HEK293T (cell line): ENCODE results near the gene EMC10.

Source experiments
- CTCF ChIA-PET: fragments of 350-600 bp; formaldehyde crosslinking; extraction: SDS; loops from one replicate; lab custom pipeline; 2021; ENCODE audit warnings: antibody characterized with exemption, inconsistent platforms; lab: Yijun Ruan, JAX
- POLR2A ChIA-PET: fragments of 350-600 bp; formaldehyde crosslinking; extraction: SDS; loops from one replicate; lab custom pipeline; 2020; ENCODE audit warnings: antibody characterized with exemption, inconsistent platforms; lab: Yijun Ruan, JAX
- DNase-seq: peaks from one replicate; pipeline ENCODE4 v3.0.0; 2012; ENCODE audit warnings: mixed read lengths; ENCODE audit errors: extremely low spot score
- ARNT ChIP-seq: fragments of 450-650 bp; IDR thresholded peaks from 2 replicates; pipeline ENCODE4 v1.6.1; 2017; ENCODE audit warnings: mild to moderate bottlenecking
- BHLHE40 ChIP-seq: fragments of 450-650 bp; IDR thresholded peaks from 2 replicates; pipeline ENCODE4 v1.6.1; 2016; ENCODE audit warnings: mild to moderate bottlenecking, moderate library complexity, borderline replicate concordance
- CTBP1 ChIP-seq: fragments of 450-650 bp; IDR thresholded peaks from 2 replicates; pipeline ENCODE4 v1.6.1; 2016; ENCODE audit warnings: borderline replicate concordance
- ELF4 ChIP-seq: fragments of 450-650 bp; IDR thresholded peaks from 2 replicates; pipeline ENCODE4 v1.6.1; 2017; ENCODE audit warnings: antibody characterized with exemption
- FOXA1 ChIP-seq: fragments of 450-650 bp; IDR thresholded peaks from 2 replicates; pipeline ENCODE4 v1.6.1; 2016; ENCODE audit warnings: mild to moderate bottlenecking
- FOXK2 ChIP-seq: fragments of 450-650 bp; IDR thresholded peaks from 2 replicates; pipeline ENCODE4 v1.6.1; 2016; ENCODE audit warnings: mild to moderate bottlenecking
- FOXM1 ChIP-seq: fragments of 450-650 bp; IDR thresholded peaks from 2 replicates; pipeline ENCODE4 v1.6.1; 2017; ENCODE audit warnings: mild to moderate bottlenecking, borderline replicate concordance
- HDGF ChIP-seq: fragments of 450-650 bp; IDR thresholded peaks from 2 replicates; pipeline ENCODE4 v1.6.1; 2017; ENCODE audit warnings: antibody characterized with exemption, borderline replicate concordance
- L3MBTL2 ChIP-seq: fragments of 450-650 bp; conservative IDR thresholded peaks from 2 replicates; pipeline ENCODE4 v1.6.1; 2016; ENCODE audit warnings: mild to moderate bottlenecking
- LEF1 ChIP-seq: fragments of 450-650 bp; IDR thresholded peaks from 2 replicates; pipeline ENCODE4 v1.6.1; 2017; ENCODE audit warnings: mild to moderate bottlenecking, borderline replicate concordance
- NFRKB ChIP-seq: fragments of 450-650 bp; IDR thresholded peaks from 2 replicates; pipeline ENCODE4 v1.6.1; 2016; ENCODE audit warnings: mild to moderate bottlenecking, moderate library complexity
- SP1 ChIP-seq: fragments of 450-650 bp; IDR thresholded peaks from 2 replicates; pipeline ENCODE4 v1.6.1; 2017
- SUZ12 ChIP-seq: fragments of 450-650 bp; IDR thresholded peaks from 2 replicates; pipeline ENCODE4 v1.6.1; 2016; ENCODE audit warnings: mild to moderate bottlenecking
- TARDBP ChIP-seq: fragments of 450-650 bp; IDR thresholded peaks from 2 replicates; pipeline ENCODE4 v1.6.1; 2016
- ZNF384 ChIP-seq: fragments of 450-650 bp; IDR thresholded peaks from 2 replicates; pipeline ENCODE4 v1.6.1; 2016
- TF ChIP-seq, protein P1 (sequence below): fragments of 450-650 bp; IDR thresholded peaks from 2 replicates; pipeline ENCODE4 v1.6.1; 2016

The EMC10 gene

DNA sequence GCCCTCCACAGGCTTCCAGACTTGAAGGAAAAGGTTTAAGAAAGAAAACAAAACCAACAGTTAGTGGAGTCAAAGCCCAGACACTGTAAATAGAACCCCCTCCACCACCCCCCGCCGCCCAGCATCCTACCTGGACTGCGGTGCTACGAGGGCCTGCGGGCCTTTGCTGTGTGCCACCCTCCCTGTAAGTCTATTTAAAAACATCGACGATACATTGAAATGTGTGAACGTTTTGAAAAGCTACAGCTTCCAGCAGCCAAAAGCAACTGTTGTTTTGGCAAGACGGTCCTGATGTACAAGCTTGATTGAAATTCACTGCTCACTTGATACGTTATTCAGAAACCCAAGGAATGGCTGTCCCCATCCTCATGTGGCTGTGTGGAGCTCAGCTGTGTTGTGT lies 6.6 kb downstream of the EMC10 start:
- CTCF ChIA-PET = no interaction called here
- no peak for DNase-seq
- POLR2A ChIA-PET = no interaction called here
- TF ChIP-seq LEF1 (no peak), SUZ12 (no peak), L3MBTL2 (no peak), ARNT (no peak), FOXA1 (no peak)

DNA sequence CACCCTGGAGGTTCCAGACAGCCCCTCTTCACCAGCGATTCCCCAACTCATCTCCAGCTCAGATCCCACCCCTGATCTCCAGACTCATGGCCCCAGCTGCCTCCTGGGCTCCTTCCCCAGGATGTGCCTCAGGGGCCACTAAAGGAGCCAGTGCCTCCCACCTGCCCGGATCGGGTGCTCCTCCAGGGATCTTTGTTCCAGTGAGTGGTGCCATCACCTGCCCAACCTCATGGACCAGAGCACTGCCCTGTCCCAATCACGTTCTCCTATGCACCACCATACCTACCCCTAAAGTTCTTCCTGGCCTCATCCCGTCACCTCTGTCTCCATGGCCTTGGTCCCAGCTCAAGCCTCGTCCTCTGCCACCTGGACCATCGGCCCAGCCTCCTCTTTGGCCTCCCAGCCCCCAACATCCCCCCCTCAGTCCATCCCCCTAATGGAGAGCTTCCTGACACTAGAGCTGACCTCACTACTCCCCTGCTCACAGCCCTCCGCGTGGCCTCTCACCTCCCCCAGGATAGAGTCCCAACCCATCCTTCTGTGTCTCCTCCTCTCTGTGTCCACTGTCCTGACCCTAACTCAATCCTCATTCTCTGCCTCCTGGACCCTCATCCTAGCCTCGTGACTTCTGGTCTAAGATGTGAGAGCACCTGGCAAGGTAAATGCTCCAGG lies 9.1 kb downstream of the EMC10 start:
- ChIA-PET POLR2A (no interaction called here), CTCF (no interaction called here)
- TF ChIP-seq HDGF (no peak), BHLHE40 (no peak), ELF4 (no peak), TARDBP (no peak), FOXK2 (no peak), NFRKB (no peak), FOXA1 (no peak), CTBP1 (no peak), SP1 (no peak), ARNT (no peak), LEF1 (no peak)
- TF ChIP-seq, protein P1, sequence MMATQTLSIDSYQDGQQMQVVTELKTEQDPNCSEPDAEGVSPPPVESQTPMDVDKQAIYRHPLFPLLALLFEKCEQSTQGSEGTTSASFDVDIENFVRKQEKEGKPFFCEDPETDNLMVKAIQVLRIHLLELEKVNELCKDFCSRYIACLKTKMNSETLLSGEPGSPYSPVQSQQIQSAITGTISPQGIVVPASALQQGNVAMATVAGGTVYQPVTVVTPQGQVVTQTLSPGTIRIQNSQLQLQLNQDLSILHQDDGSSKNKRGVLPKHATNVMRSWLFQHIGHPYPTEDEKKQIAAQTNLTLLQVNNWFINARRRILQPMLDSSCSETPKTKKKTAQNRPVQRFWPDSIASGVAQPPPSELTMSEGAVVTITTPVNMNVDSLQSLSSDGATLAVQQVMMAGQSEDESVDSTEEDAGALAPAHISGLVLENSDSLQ = no peak
- DNase-seq = no peak

DNA sequence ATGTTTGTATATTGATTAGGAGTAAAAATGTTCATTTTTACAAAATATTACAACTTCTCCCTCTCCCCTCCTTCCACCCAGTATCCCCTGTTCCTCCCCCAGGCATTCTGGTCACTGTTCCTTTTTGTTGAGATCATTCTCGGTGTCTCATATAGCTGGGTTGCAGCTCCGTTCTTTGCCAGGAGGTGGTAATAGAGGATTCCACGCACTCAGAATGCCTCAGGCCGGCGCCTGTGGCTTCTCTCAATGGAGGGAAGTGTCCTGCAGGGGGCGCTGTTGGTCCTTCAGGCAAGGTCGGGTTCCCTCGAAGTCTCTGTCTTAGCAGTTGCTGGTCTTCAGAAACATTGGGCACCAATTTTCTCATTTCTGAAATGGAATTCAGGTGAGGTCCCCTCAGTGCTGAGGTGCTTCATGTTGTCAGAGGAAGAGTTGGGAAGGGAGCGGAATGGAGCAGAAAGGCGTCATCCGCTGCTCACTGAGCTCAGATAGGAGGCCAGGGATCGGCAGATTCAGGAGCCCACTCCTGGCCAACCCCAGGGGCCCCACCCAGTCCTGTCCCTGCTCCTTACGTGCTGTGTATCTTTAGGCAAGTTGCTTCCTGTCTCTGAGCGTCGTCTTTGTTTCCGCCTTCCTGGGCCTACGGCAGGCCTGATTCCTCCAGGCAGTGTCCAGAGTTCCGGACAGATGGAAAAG lies 10.7 kb downstream of the EMC10 start:
- CTCF ChIA-PET = no interaction called here
- TF ChIP-seq SUZ12 = no peak
- TF ChIP-seq SP1 = no peak
- TF ChIP-seq, protein P1 = no peak
- no peak for TF ChIP-seq ELF4
- no peak for TF ChIP-seq TARDBP
- TF ChIP-seq NFRKB = no peak
- TF ChIP-seq FOXA1 = no peak
- TF ChIP-seq ZNF384 = no peak
- TF ChIP-seq FOXM1 = no peak
- no peak for TF ChIP-seq BHLHE40
- TF ChIP-seq LEF1 = no peak
- TF ChIP-seq CTBP1 = no peak
- TF ChIP-seq HDGF = no peak
- no peak for TF ChIP-seq FOXK2
- TF ChIP-seq ARNT = no peak
- TF ChIP-seq L3MBTL2 = no peak
- DNase-seq = peak; percentile 61

DNA sequence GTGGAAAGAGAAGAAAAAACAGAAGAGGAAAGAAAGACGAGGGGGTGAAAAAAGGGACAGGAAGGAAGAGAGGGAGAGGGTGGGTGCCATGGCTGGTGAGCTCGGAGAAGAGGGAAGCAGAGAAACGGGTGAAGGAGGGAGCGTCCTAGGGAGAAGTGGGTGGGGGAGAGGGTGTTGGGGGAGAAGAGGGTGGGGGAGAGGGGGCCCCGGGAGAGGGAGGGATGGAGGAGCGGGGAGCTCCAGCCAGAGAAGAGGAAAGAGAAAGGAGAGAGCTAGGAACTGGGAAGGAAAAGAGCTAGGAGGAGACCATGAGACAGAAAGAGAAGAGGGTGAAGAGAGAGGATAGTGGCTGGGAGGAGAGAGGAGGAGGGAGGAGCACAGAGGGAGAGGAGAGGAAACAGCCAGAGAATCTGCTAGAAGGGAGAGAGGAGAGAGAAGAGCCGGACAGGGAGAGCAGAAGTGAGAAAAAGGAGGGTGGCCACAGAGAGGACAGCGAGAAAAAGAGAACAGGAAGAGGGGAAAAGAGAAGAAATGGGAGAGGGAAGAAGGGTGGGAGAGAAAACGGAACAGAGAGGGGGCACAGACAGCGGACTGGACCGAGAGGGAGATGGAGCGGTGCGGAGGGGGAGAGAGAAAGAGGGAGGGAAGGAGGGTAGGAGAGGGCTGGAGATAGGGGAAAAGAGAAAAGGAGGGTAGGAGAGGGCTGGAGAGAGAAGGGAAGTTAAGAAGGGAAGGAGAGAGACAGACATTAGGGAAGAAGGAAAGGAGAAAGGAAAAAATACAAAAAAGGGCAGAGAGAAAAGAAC lies 12.3 kb downstream of the EMC10 start:
- no peak for DNase-seq
- CTCF ChIA-PET = interaction anchor here (0.6 to 1.0 kb wide), 2 partner anchors 10 to 99 kb away, joined by 3 read pairs; no protein-coding TSS in a partner anchor
- TF ChIP-seq SUZ12 = no peak
- no peak for TF ChIP-seq SP1
- no peak for TF ChIP-seq ZNF384
- TF ChIP-seq CTBP1 = no peak
- no peak for TF ChIP-seq ARNT
- TF ChIP-seq TARDBP = no peak
- no peak for TF ChIP-seq NFRKB
- TF ChIP-seq, protein P1 = no peak
- no peak for TF ChIP-seq FOXK2
- no peak for TF ChIP-seq BHLHE40
- TF ChIP-seq FOXM1 = no peak
- POLR2A ChIA-PET = no interaction called here

More for the DNA sequence above, 10.7 kb downstream of the EMC10 start:
- POLR2A ChIA-PET = no interaction called here

DNA sequence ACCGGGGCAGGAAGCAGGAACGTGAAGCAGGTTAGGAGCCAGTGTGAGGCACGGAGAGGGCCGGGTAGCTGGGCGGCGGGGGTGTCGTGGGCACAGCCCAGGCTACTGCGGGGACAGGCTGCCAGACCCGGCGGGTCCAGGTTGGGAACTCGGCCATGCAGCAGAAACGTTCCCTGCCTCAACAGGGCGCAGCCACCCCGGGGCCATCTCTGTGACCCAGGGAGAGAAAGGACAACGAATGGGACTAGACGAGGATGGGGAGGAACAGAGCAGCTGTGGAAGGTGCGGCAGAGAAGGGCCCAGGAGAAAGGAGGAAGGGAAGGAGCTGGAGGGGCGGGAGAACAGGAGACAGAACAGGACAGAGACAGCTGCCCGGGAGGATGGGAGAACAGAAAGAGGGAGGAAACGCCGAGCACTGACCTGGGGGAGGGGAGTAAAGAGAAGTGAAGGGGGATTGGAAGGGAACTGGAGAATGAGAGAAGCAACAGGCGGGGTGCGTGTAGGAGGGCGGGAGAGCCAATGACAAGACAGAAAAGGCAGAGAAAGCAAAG lies 13.2 kb downstream of the EMC10 start:
- CTCF ChIA-PET = interaction anchor here (0.7 kb wide), 1 partner anchor 10 kb away, joined by 3 read pairs; no protein-coding TSS in a partner anchor
- DNase-seq = no peak
- POLR2A ChIA-PET = no interaction called here
- no peak for TF ChIP-seq ELF4

DNA sequence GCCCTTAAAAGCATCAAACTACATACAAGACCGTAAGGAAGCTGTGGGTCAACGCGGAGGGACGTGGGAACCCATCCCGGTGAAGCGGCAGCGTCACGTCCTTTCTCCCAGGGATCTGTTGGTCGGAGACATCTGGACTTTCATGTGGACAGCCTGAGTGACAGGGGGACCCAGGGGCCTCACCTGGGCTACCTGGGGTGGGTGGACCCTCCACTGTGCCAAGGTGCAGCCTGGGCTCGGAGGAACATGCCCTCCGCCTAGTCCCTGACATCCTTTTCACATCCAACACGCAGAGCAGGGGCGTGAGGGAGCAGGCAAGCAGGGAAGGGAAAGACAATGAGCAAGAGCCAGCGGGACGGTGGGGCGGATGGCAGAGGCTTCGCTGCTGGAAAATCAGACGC lies 14.1 kb downstream of the EMC10 start:
- ChIA-PET POLR2A (no interaction called here), CTCF (no interaction called here)
- no peak for TF ChIP-seq NFRKB
- TF ChIP-seq L3MBTL2 = no peak
- DNase-seq = no peak
